Endodermal cell (in vitro differentiated cells): ENCODE data around the gene OR51E1. TPM values are rescaled to one million over a fixed set of nuclear protein-coding genes. Genes with fewer than 3 reads are reported as not detected.

Experiments
- DNase-seq: peaks from one replicate; pipeline ENCODE4 v3.0.0-alpha.2; 2017
- H3K27ac ChIP-seq: 2 replicates; pipeline ENCODE4 v1.5.1; 2013; ENCODE audit warnings: mild to moderate bottlenecking, low read depth, low read length, moderate library complexity
- H3K27me3 ChIP-seq: 2 replicates; pipeline ENCODE4 v1.6.1; 2013; ENCODE audit warnings: mild to moderate bottlenecking, low read length, moderate library complexity; ENCODE audit not compliant: insufficient read depth, control insufficient read depth, poor library complexity, severe bottlenecking
- H3K36me3 ChIP-seq: 2 replicates; pipeline ENCODE4 v1.7.0; 2013; ENCODE audit warnings: mild to moderate bottlenecking, low read length, moderate library complexity; ENCODE audit not compliant: control insufficient read depth, insufficient read depth
- H3K4me1 ChIP-seq: one replicate; pipeline ENCODE4 v1.7.0; 2013; ENCODE audit warnings: low read length; ENCODE audit not compliant: control insufficient read depth, insufficient read depth
- H3K4me3 ChIP-seq: 2 replicates; pipeline ENCODE4 v1.5.1; 2013; ENCODE audit warnings: mild to moderate bottlenecking, low read length, moderate library complexity
- H3K9ac ChIP-seq: 2 replicates; pipeline ENCODE4 v1.6.1; 2013; ENCODE audit warnings: mild to moderate bottlenecking, low read length, moderate library complexity; ENCODE audit not compliant: poor library complexity, severe bottlenecking; ENCODE audit errors: extremely low read depth
- H3K9me3 ChIP-seq: 2 replicates; pipeline ENCODE4 v1.6.1; 2013; ENCODE audit warnings: mild to moderate bottlenecking, low read length, moderate library complexity; ENCODE audit not compliant: control insufficient read depth
- H3K27ac Mint-ChIP-seq: 2 replicates; pipeline ENCODE4 v1.8.0; 2020; ENCODE audit warnings: mixed read lengths
- H3K27me3 Mint-ChIP-seq: 2 replicates; pipeline ENCODE4 v1.8.0; 2021; ENCODE audit warnings: mild to moderate bottlenecking, mixed read lengths; ENCODE audit not compliant: insufficient read depth
- H3K36me3 Mint-ChIP-seq: 2 replicates; pipeline ENCODE4 v1.8.0; 2020; ENCODE audit warnings: low read depth, mixed read lengths
- H3K4me1 Mint-ChIP-seq: 2 replicates; pipeline ENCODE4 v1.8.0; 2020; ENCODE audit warnings: mixed read lengths
- H3K4me3 Mint-ChIP-seq: 2 replicates; pipeline ENCODE4 v1.8.0; 2020; ENCODE audit warnings: mild to moderate bottlenecking, moderate library complexity, mixed read lengths
- H3K9me3 Mint-ChIP-seq: 2 replicates; pipeline ENCODE4 v1.8.0; 2020; ENCODE audit warnings: mild to moderate bottlenecking, mixed read lengths
- CTCF ChIP-seq: fragments of 200-600 bp; sonication (generic); conservative IDR thresholded peaks from 2 replicates; pipeline ENCODE4 v1.5.0; 2021; ENCODE audit warnings: antibody characterized with exemption, mild to moderate bottlenecking
- WGBS, 2 experiments: methylation state at CpG; one replicate each; pipeline versions ENCODE4 v1.1.5 to v1.1.7; 2013; ENCODE audit warnings: missing lambda C conversion rate in 2 of 2, mixed read lengths in 1 of 2; ENCODE audit not compliant: insufficient coverage in 1 of 2, insufficient read length in 1 of 2; 5-methylcytosine and 5-hydroxymethylcytosine counted together
- total RNA-seq, 2 donors: library from RNA; stranded (reverse); fragmentation: NEBNext Ultra II Directional in 1 of 2; extraction: Animal tissue kit (Norgen Biotek cat#: 25700) in 1 of 2; gene quantifications; 2 replicates in 1 of 2; 3 replicates in 1 of 2; pipeline ENCODE4 v1.2.1, GENCODE V29; 2021

Gene OR51E1
- total RNA-seq, 2 donors from 2014 or later = not detected

DNA sequence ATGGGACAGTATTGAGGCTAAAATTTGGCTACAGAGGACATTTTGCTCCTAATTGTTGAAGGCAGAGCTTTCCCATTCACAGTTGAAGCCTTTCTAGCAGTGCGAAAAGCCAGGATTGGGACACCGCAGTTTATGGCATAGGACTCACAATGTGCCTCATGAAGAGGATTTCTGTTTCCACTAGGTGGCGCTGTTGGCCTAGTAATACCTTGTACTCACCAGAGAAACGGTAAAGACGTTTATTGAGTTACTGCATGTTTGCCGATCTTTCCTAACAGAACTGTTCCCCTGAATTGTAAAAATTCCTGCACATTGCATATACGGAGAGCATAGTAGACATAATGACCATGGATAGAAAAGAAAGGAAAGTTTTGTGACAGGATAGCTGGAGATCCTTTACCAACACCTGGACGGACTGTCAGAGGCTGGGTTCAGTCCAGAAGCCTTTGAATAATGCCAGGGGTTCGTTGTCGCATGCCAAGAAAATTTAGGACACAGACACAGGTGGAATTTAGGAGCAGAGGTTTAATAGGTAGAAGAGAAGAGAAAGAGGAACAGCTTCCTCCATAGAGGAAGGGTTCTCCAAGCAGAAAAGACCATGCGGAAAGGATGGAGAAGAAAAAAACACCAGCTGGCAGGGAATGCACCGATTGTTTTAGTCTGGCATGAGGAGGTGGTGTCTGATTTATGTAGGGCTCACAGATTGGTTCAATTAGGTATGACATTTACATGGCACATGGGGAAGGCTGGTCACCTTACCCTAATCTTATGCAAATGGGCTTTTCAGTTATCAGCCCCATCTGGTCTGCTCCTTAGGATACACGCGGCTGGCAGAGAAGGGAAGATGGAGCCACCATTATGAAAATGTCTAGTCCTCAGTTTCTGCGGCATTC, 17.3 kb upstream of the OR51E1 start:
- TF ChIP-seq CTCF = peak; percentile 88
- no peaks in the 10 kb centered on the region for H3K36me3 ChIP-seq
- no peaks in the 10 kb centered on the region for H3K36me3 Mint-ChIP-seq
- peaks cover 2% of the 10 kb centered on the region for H3K9me3 Mint-ChIP-seq
- no peak overlapping the region for H3K27ac ChIP-seq
- H3K4me1 ChIP-seq = no peaks in the 10 kb centered on the region
- no peak overlapping the region for H3K4me3 Mint-ChIP-seq
- H3K9ac ChIP-seq = no peak overlapping the region
- peaks cover 9% of the 10 kb centered on the region for H3K4me1 Mint-ChIP-seq
- H3K27me3 ChIP-seq = no peaks in the 10 kb centered on the region
- peak; percentile 92 for DNase-seq
- no peaks in the 10 kb centered on the region for H3K27me3 Mint-ChIP-seq
- no peak overlapping the region for H3K27ac Mint-ChIP-seq
- H3K9me3 ChIP-seq = no peaks in the 10 kb centered on the region
- WGBS, 2 experiments = 45 to 49% methylated on average over 11 to 15 of the region's 15 CpGs
- H3K4me3 ChIP-seq = no peak overlapping the region

GRCh38 chr11:4636136-4636535, 7.6 kb upstream of the OR51E1 start:
- no peaks in the 10 kb centered on the region for H3K4me1 Mint-ChIP-seq
- WGBS, 2 experiments = 93 to 100% methylated on average over 2 of the region's 2 CpGs
- no peak overlapping the region for H3K27ac Mint-ChIP-seq
- Histone ChIP-seq H3K4me1 (no peaks in the 10 kb centered on the region), H3K9ac (no peak overlapping the region), H3K9me3 (no peaks in the 10 kb centered on the region), H3K36me3 (no peaks in the 10 kb centered on the region), H3K27ac (no peak overlapping the region), H3K27me3 (peaks cover 34% of the 10 kb centered on the region), H3K4me3 (no peak overlapping the region)
- H3K27me3 Mint-ChIP-seq = peaks cover 6% of the 10 kb centered on the region
- DNase-seq = no peak
- no peak overlapping the region for H3K4me3 Mint-ChIP-seq
- TF ChIP-seq CTCF = no peak
- peaks cover 11% of the 10 kb centered on the region for H3K9me3 Mint-ChIP-seq
- no peaks in the 10 kb centered on the region for H3K36me3 Mint-ChIP-seq

DNA sequence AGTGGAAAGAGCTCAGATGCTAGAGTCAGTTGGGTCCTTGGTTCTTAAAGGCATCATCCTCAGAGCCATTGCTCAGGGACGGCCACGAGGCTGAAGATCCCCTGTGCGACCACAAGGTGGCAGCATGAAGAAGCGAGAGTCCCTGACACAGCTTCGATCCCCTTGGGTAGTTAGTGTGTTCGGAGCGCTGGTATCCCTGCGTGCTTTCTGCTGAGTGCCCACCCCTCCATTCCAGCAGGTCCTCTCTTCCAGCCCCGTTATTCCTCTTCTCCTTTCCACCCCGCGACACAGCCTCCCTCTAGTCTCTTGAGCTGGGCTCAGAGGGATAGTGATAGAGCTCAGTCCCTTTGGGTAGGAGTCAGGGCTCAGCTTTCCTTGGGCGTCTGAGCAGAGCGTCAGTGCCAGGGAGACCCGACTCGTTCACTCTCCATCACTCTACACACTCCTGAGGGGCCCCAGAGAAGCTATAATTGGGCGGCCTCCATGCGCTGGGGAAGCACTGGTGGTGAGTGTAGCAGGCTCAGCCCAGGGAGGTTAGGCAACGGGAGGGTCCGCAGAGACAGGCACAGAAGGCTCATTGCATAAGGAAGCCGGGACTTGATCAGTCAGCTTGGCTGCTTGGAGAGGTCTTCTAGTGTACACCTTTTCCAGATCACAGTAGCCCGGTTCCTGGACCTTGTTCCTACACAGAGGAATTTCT, 6.7 kb upstream of the OR51E1 start, which contains the start of gene OR51D1:
Gene OR51D1 (plus strand): TSS at position 516 of the 700 bp plus-strand sequence. CDS start 2,314 bp downstream, outside the sequence.
- no peaks in the 10 kb centered on the region for H3K36me3 ChIP-seq
- no peaks in the 10 kb centered on the region for H3K4me1 ChIP-seq
- Mint-ChIP-seq H3K4me3 (no peak within 1 kb of the TSS), H3K27me3 (peaks cover 6% of the 10 kb centered on the region), H3K27ac (no peak within 1 kb of the TSS), H3K4me1 (no peaks in the 10 kb centered on the region), H3K9me3 (peaks cover 3% of the 10 kb centered on the region), H3K36me3 (no peaks in the 10 kb centered on the region)
- H3K9ac ChIP-seq = no peak within 1 kb of the TSS
- no peaks in the 10 kb centered on the region for H3K9me3 ChIP-seq
- peaks cover 34% of the 10 kb centered on the region for H3K27me3 ChIP-seq
- DNase-seq = peak; percentile 94
- H3K4me3 ChIP-seq = no peak within 1 kb of the TSS
- no peak within 1 kb of the TSS for H3K27ac ChIP-seq
- WGBS, 2 experiments = 45 to 93% methylated on average over 4 to 21 of the region's 21 CpGs
- TF ChIP-seq CTCF = peak; percentile 95
